Activated naive CD8-positive, alpha-beta T cell treated with anti-CD3 and anti-CD28 coated beads, Interleukin-2, amount 10 ng/mL, durations not matched to agents 7 days and 5 days (primary cell): ENCODE results near the gene OR2L13. TPM values are rescaled to one million over a fixed set of nuclear protein-coding genes. Genes with fewer than 3 reads are reported as not detected.

ENCODE experiments used
- ATAC-seq: fragments of 150-1000 bp; cut with Tn5 transposase; one replicate; pipeline ENCODE4 v1.10.0; 2021; ENCODE audit warnings: low read depth, moderate library complexity
- POLR2A ChIA-PET: fragments of 350-600 bp; sonication (Branson Sonifier 250); formaldehyde crosslinking; loops from one replicate; lab custom pipeline; 2021; ENCODE audit warnings: antibody characterized with exemption; lab: Charles Lee
- DNase-seq: peaks from one replicate; pipeline ENCODE4 v3.0.0; 2021
- H3K27ac Mint-ChIP-seq: one replicate; pipeline ENCODE4 v1.8.0; 2022; ENCODE audit warnings: mild to moderate bottlenecking, mixed read lengths
- H3K27me3 Mint-ChIP-seq: one replicate; pipeline ENCODE4 v1.8.0; 2022; ENCODE audit warnings: mild to moderate bottlenecking, moderate library complexity, mixed read lengths
- H3K36me3 Mint-ChIP-seq: one replicate; pipeline ENCODE4 v1.8.0; 2021; ENCODE audit warnings: mild to moderate bottlenecking, mixed read lengths
- H3K4me1 Mint-ChIP-seq: one replicate; pipeline ENCODE4 v1.8.0; 2021; ENCODE audit warnings: mixed read lengths
- H3K4me3 Mint-ChIP-seq: one replicate; pipeline ENCODE4 v1.8.0; 2022; ENCODE audit warnings: mild to moderate bottlenecking, moderate library complexity, mixed read lengths
- H3K9me3 Mint-ChIP-seq: one replicate; pipeline ENCODE4 v1.8.0; 2021; ENCODE audit warnings: mixed read lengths
- total RNA-seq, 2 experiments: library from RNA; stranded (reverse); gene quantifications; one replicate each; pipeline ENCODE4 v1.2.3, GENCODE V29; 2021

Gene OR2L13
- total RNA-seq, 2 experiments from 2014 or later: not detected

DNA sequence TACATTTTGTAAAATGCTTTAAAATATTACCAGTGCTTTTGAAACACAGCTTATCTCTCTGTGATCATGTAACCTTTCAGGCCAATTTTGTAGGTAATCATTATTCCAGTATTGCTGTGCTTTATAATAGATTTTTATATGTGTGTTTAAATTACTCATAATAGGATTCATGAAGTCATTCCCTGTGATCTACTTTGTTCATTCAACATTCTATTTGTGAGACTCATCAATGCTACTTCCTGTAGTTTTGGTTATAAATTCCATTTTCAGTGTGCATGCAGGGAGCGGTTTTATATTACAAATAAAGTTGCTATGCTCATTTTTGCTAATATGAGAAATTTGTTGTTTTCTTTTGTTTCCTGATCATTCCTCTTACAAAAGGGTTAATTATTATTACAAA, 45.9 kb downstream of the OR2L13 start:
- no peaks in the 10 kb centered on the region for H3K9me3 Mint-ChIP-seq
- no peaks in the 10 kb centered on the region for H3K4me1 Mint-ChIP-seq
- H3K27ac Mint-ChIP-seq: no peak overlapping the region
- no peak for ATAC-seq
- H3K27me3 Mint-ChIP-seq: no peaks in the 10 kb centered on the region
- H3K36me3 Mint-ChIP-seq: no peaks in the 10 kb centered on the region
- DNase-seq: no peak
- no peak overlapping the region for H3K4me3 Mint-ChIP-seq
- POLR2A ChIA-PET: no interaction called here

DNA sequence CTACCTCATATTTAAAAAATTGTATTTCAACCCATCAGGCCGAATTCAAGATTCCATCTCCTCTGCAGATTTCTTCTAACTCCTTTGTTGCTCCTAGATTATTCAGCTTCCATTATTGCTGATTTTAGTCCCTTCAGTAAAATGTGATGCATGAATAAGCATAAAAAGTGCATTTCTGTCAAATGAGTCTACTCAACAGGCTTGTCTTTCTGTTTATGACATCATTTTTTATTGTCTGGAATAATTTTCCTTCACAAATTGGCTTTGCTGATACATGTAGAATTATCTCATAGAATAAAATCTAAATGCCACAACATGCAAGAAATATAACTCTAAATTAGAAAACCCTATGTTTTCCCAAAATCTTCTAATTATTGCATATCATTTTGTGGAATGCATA, 48.3 kb downstream of the OR2L13 start:
- POLR2A ChIA-PET: no interaction called here
- Mint-ChIP-seq H3K27ac (no peak overlapping the region), H3K9me3 (peaks cover 5% of the 10 kb centered on the region), H3K27me3 (no peaks in the 10 kb centered on the region), H3K36me3 (no peaks in the 10 kb centered on the region), H3K4me1 (no peaks in the 10 kb centered on the region), H3K4me3 (no peak overlapping the region)
- no peak for DNase-seq
- ATAC-seq: no peak

DNA sequence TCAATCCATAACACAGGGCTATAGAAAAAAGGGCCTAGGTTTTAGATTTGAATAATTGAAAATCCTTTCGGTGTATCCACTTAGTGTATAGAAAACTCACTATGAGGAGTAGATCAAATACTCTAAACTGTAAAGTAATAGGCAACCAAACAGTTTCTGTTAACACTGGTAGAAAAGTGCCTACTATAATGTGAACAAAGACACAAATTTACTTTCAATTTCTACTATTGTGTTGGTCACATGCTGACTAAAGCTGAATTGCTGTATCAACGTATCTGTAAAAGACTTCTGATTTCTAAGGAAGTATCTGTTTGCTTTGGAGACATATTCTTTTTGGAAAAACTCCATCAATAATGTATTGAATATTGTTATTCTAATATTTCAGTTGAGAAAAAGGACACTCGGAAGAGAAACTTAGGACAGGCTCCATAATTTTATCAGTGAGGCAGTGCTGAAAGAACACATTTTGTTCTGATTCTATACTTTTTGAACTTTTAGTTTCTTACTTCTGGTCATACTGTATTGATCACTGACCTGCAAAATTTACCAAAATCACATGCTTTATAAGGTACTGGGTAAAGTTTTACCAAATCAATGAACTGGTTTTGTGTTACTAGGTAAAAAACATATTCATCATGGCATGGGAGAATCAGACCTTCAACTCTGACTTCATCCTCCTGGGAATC, 49.7 kb downstream of the OR2L13 start, which contains the start of gene OR2M5:
Gene OR2M5, plus strand, starts transcription at position 636 of the 686 bp plus-strand sequence. Its CDS starts 0 bp downstream, at position 636.
- ATAC-seq: no peak
- POLR2A ChIA-PET: no interaction called here
- Mint-ChIP-seq H3K9me3 (peaks cover 7% of the 10 kb centered on the region), H3K4me1 (no peaks in the 10 kb centered on the region), H3K4me3 (no peak within 1 kb of the TSS), H3K27me3 (no peaks in the 10 kb centered on the region), H3K27ac (no peak within 1 kb of the TSS), H3K36me3 (no peaks in the 10 kb centered on the region)
- no peak for DNase-seq

Other genes starting within 250 kb of the OR2L13 start
- under 1 TPM; 0.08 to 0.09 TPM for gene TRIM58, start 238.0 kb upstream of the OR2L13 start, total RNA-seq
- not detected for gene OR2W3, start 199.6 kb upstream of the OR2L13 start, total RNA-seq
- not detected for gene OR2T8, start 174.9 kb upstream of the OR2L13 start, total RNA-seq
- not detected for gene OR2AJ1, start 170.3 kb upstream of the OR2L13 start, total RNA-seq
- not detected for gene OR2L8, start 146.3 kb upstream of the OR2L13 start, total RNA-seq
- gene OR2AK2, start 130.0 kb upstream of the OR2L13 start, total RNA-seq: not detected
- not detected for gene OR2L5, start 81.5 kb upstream of the OR2L13 start, total RNA-seq
- under 1 TPM; 0.06 to 0.19 TPM for gene OR2L2, start 65.1 kb upstream of the OR2L13 start, total RNA-seq
- gene OR2L3, start 48.3 kb upstream of the OR2L13 start, total RNA-seq: not detected
- gene OR2M5, start 50.0 kb downstream of the OR2L13 start, total RNA-seq: not detected
- not detected for gene OR2M2, start 79.6 kb downstream of the OR2L13 start, total RNA-seq
- not detected for gene OR2M3, start 102.1 kb downstream of the OR2L13 start, total RNA-seq
- not detected for gene OR2M4, start 136.2 kb downstream of the OR2L13 start, total RNA-seq
- not detected for gene OR2T33, start 182.8 kb downstream of the OR2L13 start, total RNA-seq
- gene OR2T12, start 208.2 kb downstream of the OR2L13 start, total RNA-seq: not detected
- not detected for gene OR2M7, start 229.4 kb downstream of the OR2L13 start, total RNA-seq